Measurements from ENCODE around the gene AFAP1L2. TPM values are rescaled to one million over a fixed set of nuclear protein-coding genes. Genes with fewer than 3 reads are reported as not detected.

The AFAP1L2 gene
- total and polyA plus RNA-seq, 2 donors (not counting 1 experiment from before 2014, with no cell fraction given) = 4.7 to 4.9 TPM

- Histone ChIP-seq H3K4me1 (ENCODE audit: control insufficient read depth in 2 of 2, insufficient read depth in 2 of 2, low read length in 2 of 2) (no peaks in the 10 kb centered on the region), H3K27ac (ENCODE audit: low read length in 2 of 2) (no peak overlapping the region), H3K27me3 (replicated peaks in 1 of 4; ENCODE audit: control extremely low read depth in 1 of 4, control insufficient read depth in 3 of 4, insufficient read depth in 4 of 4, low read length in 3 of 4) (no peaks in the 10 kb centered on the region), H3K4me2 (replicated peaks; ENCODE audit: low read depth, low read length, poor library complexity, severe bottlenecking) (no peak overlapping the region), H3K79me2 (ENCODE audit: control insufficient read depth, insufficient read depth, low read length) (no peaks in the 10 kb centered on the region), H3K9ac (ENCODE audit: low read length) (no peak overlapping the region), H3K9me3 (ENCODE audit: control extremely low read depth in 1 of 3, control insufficient read depth in 2 of 3, insufficient read depth in 1 of 3, low read length in 2 of 3) (peaks cover 1 to 18% (median 18%) of the 10 kb centered on the region in 3 donors), H3K36me3 (replicated peaks in 1 of 2; ENCODE audit: control extremely low read depth in 1 of 2, control insufficient read depth in 1 of 2, extremely low read depth in 1 of 2, insufficient read depth in 2 of 2, low read length in 1 of 2) (peaks cover 0 to 24% of the 10 kb centered on the region in 2 experiments), H2AFZ (ENCODE audit: insufficient read depth, low read depth, low read length, poor library complexity, severe bottlenecking) (no peak overlapping the region), H4K20me1 (ENCODE audit: control insufficient read depth, insufficient read depth, low read length, poor library complexity, severe bottlenecking) (no peaks in the 10 kb centered on the region), H3K4me3 (ENCODE audit: control extremely low read depth in 1 of 5, extremely low read depth in 1 of 5, insufficient read depth in 1 of 5, low read depth in 2 of 5, low read length in 4 of 5) (no peak overlapping the region)
- WGBS (ENCODE audit: insufficient coverage) = no CpG with 5 or more reads among the region's 5 CpGs
- Mint-ChIP-seq H3K9me3 (ENCODE audit: insufficient read depth) (peaks cover 12% of the 10 kb centered on the region), H3K4me3 (no peak overlapping the region), H3K27ac (no peak overlapping the region), H3K27me3 (no peaks in the 10 kb centered on the region), H3K4me1 (no peaks in the 10 kb centered on the region)
- intact Hi-C loops (cut with micrococcal nuclease) = no loop called here
- ATAC-seq (ENCODE audit: low read depth) (no peak), DNase-seq (no peak)
- CTCF ChIA-PET = interaction anchor here (2.1 kb wide), 1 partner anchor 11 kb away, joined by 8 read pairs; no protein-coding TSS in a partner anchor
- TF ChIP-seq EZH2 (IDR thresholded peaks at IDR 0.05; ENCODE audit: borderline replicate concordance, insufficient read depth, low read depth, low read length, poor library complexity, severe bottlenecking) = no peak
- TF ChIP-seq, protein P1, sequence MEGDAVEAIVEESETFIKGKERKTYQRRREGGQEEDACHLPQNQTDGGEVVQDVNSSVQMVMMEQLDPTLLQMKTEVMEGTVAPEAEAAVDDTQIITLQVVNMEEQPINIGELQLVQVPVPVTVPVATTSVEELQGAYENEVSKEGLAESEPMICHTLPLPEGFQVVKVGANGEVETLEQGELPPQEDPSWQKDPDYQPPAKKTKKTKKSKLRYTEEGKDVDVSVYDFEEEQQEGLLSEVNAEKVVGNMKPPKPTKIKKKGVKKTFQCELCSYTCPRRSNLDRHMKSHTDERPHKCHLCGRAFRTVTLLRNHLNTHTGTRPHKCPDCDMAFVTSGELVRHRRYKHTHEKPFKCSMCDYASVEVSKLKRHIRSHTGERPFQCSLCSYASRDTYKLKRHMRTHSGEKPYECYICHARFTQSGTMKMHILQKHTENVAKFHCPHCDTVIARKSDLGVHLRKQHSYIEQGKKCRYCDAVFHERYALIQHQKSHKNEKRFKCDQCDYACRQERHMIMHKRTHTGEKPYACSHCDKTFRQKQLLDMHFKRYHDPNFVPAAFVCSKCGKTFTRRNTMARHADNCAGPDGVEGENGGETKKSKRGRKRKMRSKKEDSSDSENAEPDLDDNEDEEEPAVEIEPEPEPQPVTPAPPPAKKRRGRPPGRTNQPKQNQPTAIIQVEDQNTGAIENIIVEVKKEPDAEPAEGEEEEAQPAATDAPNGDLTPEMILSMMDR (IDR thresholded peaks at IDR 0.05) = no peak
- POLR2A ChIA-PET = no interaction called here
Observed at GRCh38 chr10:114293075-114293474, 111.2 kb downstream of the AFAP1L2 start.

DNA sequence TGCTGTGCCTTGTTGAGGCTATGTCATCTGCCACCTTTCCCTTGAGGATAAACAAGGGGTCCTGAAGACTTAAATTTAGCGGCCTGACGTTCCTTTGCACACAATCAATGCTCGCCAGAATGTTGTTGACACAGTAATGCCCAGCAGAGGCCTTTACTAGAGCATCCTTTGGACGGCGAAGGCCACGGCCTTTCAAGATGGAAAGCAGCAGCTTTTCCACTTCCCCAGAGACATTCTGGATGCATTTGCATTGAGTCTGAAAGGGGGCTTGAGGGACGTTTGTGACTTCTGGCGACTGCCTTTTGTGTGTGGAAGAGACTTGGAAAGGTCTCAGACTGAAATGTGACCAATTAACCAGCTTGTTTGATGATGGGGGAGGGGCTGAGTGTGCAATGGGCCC, 112.8 kb downstream of the AFAP1L2 start:
- H3K4me2 ChIP-seq (replicated peaks; ENCODE audit: low read depth, low read length, poor library complexity, severe bottlenecking) = no peak overlapping the region
- Mint-ChIP-seq H3K4me1 (no peaks in the 10 kb centered on the region), H3K4me3 (no peak overlapping the region), H3K27ac (no peak overlapping the region), H3K9me3 (ENCODE audit: insufficient read depth) (peaks cover 12% of the 10 kb centered on the region), H3K27me3 (no peaks in the 10 kb centered on the region)
- no peak overlapping the region for H3K4me3 ChIP-seq (ENCODE audit: control extremely low read depth in 1 of 5, extremely low read depth in 1 of 5, insufficient read depth in 1 of 5, low read depth in 2 of 5, low read length in 4 of 5)
- intact Hi-C loops (cut with micrococcal nuclease) = no loop called here
- peaks cover 0 to 14% of the 10 kb centered on the region in 2 experiments for H3K36me3 ChIP-seq (replicated peaks in 1 of 2; ENCODE audit: control extremely low read depth in 1 of 2, control insufficient read depth in 1 of 2, extremely low read depth in 1 of 2, insufficient read depth in 2 of 2, low read length in 1 of 2)
- H3K9ac ChIP-seq (ENCODE audit: low read length) = no peak overlapping the region
- H3K9me3 ChIP-seq (ENCODE audit: control extremely low read depth in 1 of 3, control insufficient read depth in 2 of 3, insufficient read depth in 1 of 3, low read length in 2 of 3) = peaks cover 1 to 15% (median 6%) of the 10 kb centered on the region in 3 donors
- ChIA-PET POLR2A (no interaction called here), CTCF (interaction anchor here (1.7 kb wide), 1 partner anchor 13 kb away, joined by 10 read pairs; no protein-coding TSS in a partner anchor)
- DNase-seq (no peak), ATAC-seq (ENCODE audit: low read depth) (no peak)
- 94% methylated on average over 8 of the region's 8 CpGs for WGBS (ENCODE audit: insufficient coverage)
- no peaks in the 10 kb centered on the region for H4K20me1 ChIP-seq (ENCODE audit: control insufficient read depth, insufficient read depth, low read length, poor library complexity, severe bottlenecking)
- no peaks in the 10 kb centered on the region for H3K79me2 ChIP-seq (ENCODE audit: control insufficient read depth, insufficient read depth, low read length)
- H3K27me3 ChIP-seq (replicated peaks in 1 of 4; ENCODE audit: control extremely low read depth in 1 of 4, control insufficient read depth in 3 of 4, insufficient read depth in 4 of 4, low read length in 3 of 4) = no peaks in the 10 kb centered on the region
- no peak overlapping the region for H2AFZ ChIP-seq (ENCODE audit: insufficient read depth, low read depth, low read length, poor library complexity, severe bottlenecking)
- H3K27ac ChIP-seq (ENCODE audit: low read length in 2 of 2) = no peak overlapping the region
- no peak for TF ChIP-seq EZH2 (IDR thresholded peaks at IDR 0.05; ENCODE audit: borderline replicate concordance, insufficient read depth, low read depth, low read length, poor library complexity, severe bottlenecking)
- TF ChIP-seq, protein P1 (IDR thresholded peaks at IDR 0.05) = no peak
- no peaks in the 10 kb centered on the region for H3K4me1 ChIP-seq (ENCODE audit: control insufficient read depth in 2 of 2, insufficient read depth in 2 of 2, low read length in 2 of 2)
